Measurements from ENCODE around the gene TEKT5.
"Not testable (repeated sequence)": the region's sequence is repeated elsewhere in the genome, so short reads cannot be mapped to it uniquely, and the experiment has no call there.

Gene TEKT5

GRCh38 chr16:10642964-10643363 is 51.8 kb downstream of the TEKT5 start:
- Mint-ChIP-seq H3K27me3 (no peaks in the 10 kb centered on the region), H3K9me3 (no peaks in the 10 kb centered on the region), H3K4me1 (ENCODE audit: low read depth) (peaks cover 14% of the 10 kb centered on the region), H3K4me3 (no peak overlapping the region), H3K36me3 (ENCODE audit: low read depth) (no peaks in the 10 kb centered on the region), H3K27ac (no peak overlapping the region)
- intact Hi-C loops (cut with micrococcal nuclease): no loop called here

- Mint-ChIP-seq H3K27me3 (no peaks in the 10 kb centered on the region), H3K4me1 (ENCODE audit: low read depth) (peaks cover 21% of the 10 kb centered on the region), H3K9me3 (no peaks in the 10 kb centered on the region), H3K27ac (no peak overlapping the region), H3K36me3 (ENCODE audit: low read depth) (no peaks in the 10 kb centered on the region), H3K4me3 (no peak overlapping the region)
- intact Hi-C loops (cut with micrococcal nuclease): no loop called here
Observed at GRCh38 chr16:10641953-10642949, 52.5 kb downstream of the TEKT5 start.

- Mint-ChIP-seq H3K27ac (no peak overlapping the region), H3K27me3 (no peaks in the 10 kb centered on the region), H3K4me1 (ENCODE audit: low read depth) (peaks cover 21% of the 10 kb centered on the region), H3K36me3 (ENCODE audit: low read depth) (no peaks in the 10 kb centered on the region), H3K9me3 (no peaks in the 10 kb centered on the region), H3K4me3 (no peak overlapping the region)
- intact Hi-C loops (cut with micrococcal nuclease): no loop called here
Observed at GRCh38 chr16:10641555-10641952, 53.2 kb downstream of the TEKT5 start.

- no peaks in the 10 kb centered on the region for H3K9me3 Mint-ChIP-seq
- H3K4me1 Mint-ChIP-seq (ENCODE audit: low read depth): peaks cover 28% of the 10 kb centered on the region
- H3K36me3 Mint-ChIP-seq (ENCODE audit: low read depth): no peaks in the 10 kb centered on the region
- H3K27me3 Mint-ChIP-seq: no peaks in the 10 kb centered on the region
- H3K4me3 Mint-ChIP-seq: no peak overlapping the region
- H3K27ac Mint-ChIP-seq: no peak overlapping the region
- intact Hi-C loops (cut with micrococcal nuclease): no loop called here
Observed at GRCh38 chr16:10640934-10641333, 53.8 kb downstream of the TEKT5 start.

- H3K4me1 Mint-ChIP-seq (ENCODE audit: low read depth): peaks cover 39% of the 10 kb centered on the region
- H3K36me3 Mint-ChIP-seq (ENCODE audit: low read depth): no peaks in the 10 kb centered on the region
- no peaks in the 10 kb centered on the region for H3K27me3 Mint-ChIP-seq
- peaks cover 7% of the 10 kb centered on the region for H3K9me3 Mint-ChIP-seq
- H3K27ac Mint-ChIP-seq: no peak overlapping the region
- H3K4me3 Mint-ChIP-seq: no peak overlapping the region
- intact Hi-C loops (cut with micrococcal nuclease): no loop called here
Observed at GRCh38 chr16:10638101-10638500, 56.6 kb downstream of the TEKT5 start.

GRCh38 chr16:10637337-10638037 is 57.2 kb downstream of the TEKT5 start:
- no peak overlapping the region for H3K27ac Mint-ChIP-seq
- H3K36me3 Mint-ChIP-seq (ENCODE audit: low read depth): no peaks in the 10 kb centered on the region
- H3K4me1 Mint-ChIP-seq (ENCODE audit: low read depth): peaks cover 44% of the 10 kb centered on the region
- no peaks in the 10 kb centered on the region for H3K27me3 Mint-ChIP-seq
- no peak overlapping the region for H3K4me3 Mint-ChIP-seq
- H3K9me3 Mint-ChIP-seq: peaks cover 7% of the 10 kb centered on the region
- intact Hi-C loops (cut with micrococcal nuclease): no loop called here

GRCh38 chr16:10635365-10636021 is 59.2 kb downstream of the TEKT5 start:
- H3K27me3 Mint-ChIP-seq: no peaks in the 10 kb centered on the region
- H3K4me3 Mint-ChIP-seq: no peak overlapping the region
- intact Hi-C loops (cut with micrococcal nuclease): no loop called here
- no peak overlapping the region for H3K27ac Mint-ChIP-seq
- peaks cover 7% of the 10 kb centered on the region for H3K9me3 Mint-ChIP-seq
- H3K36me3 Mint-ChIP-seq (ENCODE audit: low read depth): no peaks in the 10 kb centered on the region
- peaks cover 55% of the 10 kb centered on the region for H3K4me1 Mint-ChIP-seq (ENCODE audit: low read depth)

- H3K9me3 Mint-ChIP-seq; H3K4me3 Mint-ChIP-seq; H3K27ac Mint-ChIP-seq; intact Hi-C loops (cut with micrococcal nuclease); H3K36me3 Mint-ChIP-seq (ENCODE audit: low read depth); H3K27me3 Mint-ChIP-seq: not testable (repeated sequence)
- peaks cover 54% of the 10 kb centered on the region for H3K4me1 Mint-ChIP-seq (ENCODE audit: low read depth)
Observed at GRCh38 chr16:10633429-10633828, 61.3 kb downstream of the TEKT5 start.

- H3K36me3 Mint-ChIP-seq (ENCODE audit: low read depth): no peaks in the 10 kb centered on the region
- peaks cover 7% of the 10 kb centered on the region for H3K9me3 Mint-ChIP-seq
- H3K27me3 Mint-ChIP-seq: peaks cover 2% of the 10 kb centered on the region
- no peak overlapping the region for H3K4me3 Mint-ChIP-seq
- intact Hi-C loops (cut with micrococcal nuclease): no loop called here
- peaks cover 54% of the 10 kb centered on the region for H3K4me1 Mint-ChIP-seq (ENCODE audit: low read depth)
- no peak overlapping the region for H3K27ac Mint-ChIP-seq
Observed at GRCh38 chr16:10631886-10632285, 62.8 kb downstream of the TEKT5 start.

GRCh38 chr16:10629592-10629963 is 65.2 kb downstream of the TEKT5 start:
- intact Hi-C loops (cut with micrococcal nuclease): no loop called here
- H3K4me1 Mint-ChIP-seq (ENCODE audit: low read depth): peaks cover 50% of the 10 kb centered on the region
- no peak overlapping the region for H3K27ac Mint-ChIP-seq
- H3K9me3 Mint-ChIP-seq: peaks cover 3% of the 10 kb centered on the region
- peaks cover 2% of the 10 kb centered on the region for H3K27me3 Mint-ChIP-seq
- no peak overlapping the region for H3K4me3 Mint-ChIP-seq
- no peaks in the 10 kb centered on the region for H3K36me3 Mint-ChIP-seq (ENCODE audit: low read depth)

- H3K4me1 Mint-ChIP-seq (ENCODE audit: low read depth): peaks cover 41% of the 10 kb centered on the region
- no peak overlapping the region for H3K27ac Mint-ChIP-seq
- no peak overlapping the region for H3K4me3 Mint-ChIP-seq
- no peaks in the 10 kb centered on the region for H3K36me3 Mint-ChIP-seq (ENCODE audit: low read depth)
- no peaks in the 10 kb centered on the region for H3K9me3 Mint-ChIP-seq
- intact Hi-C loops (cut with micrococcal nuclease): no loop called here
- H3K27me3 Mint-ChIP-seq: peaks cover 2% of the 10 kb centered on the region
Observed at GRCh38 chr16:10625595-10626357, 69.0 kb downstream of the TEKT5 start.

- H3K27ac Mint-ChIP-seq: no peak overlapping the region
- H3K9me3 Mint-ChIP-seq: no peaks in the 10 kb centered on the region
- peaks cover 2% of the 10 kb centered on the region for H3K27me3 Mint-ChIP-seq
- intact Hi-C loops (cut with micrococcal nuclease): no loop called here
- H3K4me1 Mint-ChIP-seq (ENCODE audit: low read depth): peaks cover 50% of the 10 kb centered on the region
- H3K4me3 Mint-ChIP-seq: no peak overlapping the region
- H3K36me3 Mint-ChIP-seq (ENCODE audit: low read depth): no peaks in the 10 kb centered on the region
Observed at GRCh38 chr16:10624527-10624926, 70.2 kb downstream of the TEKT5 start.

- Mint-ChIP-seq H3K4me1 (ENCODE audit: low read depth) (peaks cover 51% of the 10 kb centered on the region), H3K9me3 (no peaks in the 10 kb centered on the region), H3K27me3 (peaks cover 12% of the 10 kb centered on the region), H3K36me3 (ENCODE audit: low read depth) (no peaks in the 10 kb centered on the region), H3K27ac (no peak overlapping the region), H3K4me3 (no peak overlapping the region)
- intact Hi-C loops (cut with micrococcal nuclease): no loop called here
Observed at GRCh38 chr16:10623059-10623458, 71.7 kb downstream of the TEKT5 start.
